HepG2 (cell line): Measurements from ENCODE around the gene IGSF8. TPM values are rescaled to one million over a fixed set of nuclear protein-coding genes. Genes with fewer than 3 reads are reported as not detected.

ENCODE experiments used
- ATAC-seq: fragments of 200-7000 bp; cut with Tn5 transposase; 3 replicates; pipeline ENCODE4 v1.9.1; 2020; ENCODE audit warnings: mild to moderate bottlenecking, moderate library complexity
- BruUV-seq: library from RNA; stranded (reverse); fragments of 400-500 nt; replicated peaks from 2 replicates; lab custom pipeline; 2021; lab: Mats Ljungman, UMichigan
- CTCF ChIA-PET: fragments of 300-600 bp; formaldehyde crosslinking; extraction: SDS; loops from one replicate; lab custom pipeline; 2021; ENCODE audit warnings: low total read pairs, inconsistent platforms, low intra/inter-chr PET ratio; lab: Yijun Ruan, JAX
- POLR2A ChIA-PET: fragments of 350-600 bp; sonication (Branson Sonifier 250); formaldehyde crosslinking; loops from one replicate; lab custom pipeline; 2020; ENCODE audit warnings: antibody characterized with exemption, inconsistent platforms; lab: Yijun Ruan, JAX
- DNase-seq: peaks from one replicate; pipeline ENCODE4 v3.0.0-alpha.2; 2015; ENCODE audit warnings: low spot score
- FAIRE-seq: peaks from 3 replicates; lab custom pipeline; 2011; peaks lifted over from hg19 to GRCh38; lab: Jason Lieb, UNC
- H2AFZ ChIP-seq: one replicate; pipeline ENCODE4 v1.6.1; 2011; ENCODE audit warnings: low read length, inconsistent platforms
- H3K27ac ChIP-seq: fragments of 300-600 bp; 3 replicates; pipeline ENCODE4 v1.8.0; 2011; ENCODE audit warnings: mixed run types, mild to moderate bottlenecking, mixed read lengths, low read length, inconsistent platforms; ENCODE audit not compliant: insufficient read depth; ENCODE audit errors: extremely low read length
- H3K27me3 ChIP-seq, 2 experiments: fragments of 200-600 bp in 1 of 2; 2 replicates in 1 of 2; 3 replicates in 1 of 2; pipeline versions ENCODE4 v1.6.0 to v1.8.0; 2011; ENCODE audit warnings: low read length in 2 of 2, mild to moderate bottlenecking in 2 of 2, moderate library complexity in 2 of 2, inconsistent platforms in 1 of 2; ENCODE audit not compliant: insufficient read depth in 2 of 2, control insufficient read depth in 1 of 2
- H3K36me3 ChIP-seq, 2 experiments: fragments of 200-600 bp in 1 of 2; replicated peaks in 1 of 2; 2 replicates in 1 of 2; 3 replicates in 1 of 2; pipeline versions ENCODE4 v1.5.1 to v1.8.0; 2011; ENCODE audit warnings: low read length in 2 of 2, inconsistent platforms in 1 of 2; ENCODE audit not compliant: insufficient read depth in 2 of 2, control insufficient read depth in 1 of 2
- H3K4me1 ChIP-seq: 2 replicates; pipeline ENCODE4 v1.5.1; 2012; ENCODE audit warnings: low read length, inconsistent platforms; ENCODE audit not compliant: insufficient read depth
- H3K4me2 ChIP-seq: 2 replicates; pipeline ENCODE4 v1.6.0; 2011; ENCODE audit warnings: low read depth, low read length, inconsistent platforms
- H3K4me3 ChIP-seq, 3 experiments: fragments of 200-600 bp in 1 of 3; sonication (generic), shearing (Covaris generic) in 1 of 3; replicated peaks in 1 of 3; 2 replicates each; pipeline ENCODE4 v1.5.1; 2011 to 2016; ENCODE audit warnings: low read length in 3 of 3, inconsistent platforms in 2 of 3, low read depth in 2 of 3, mild to moderate bottlenecking in 2 of 3, control low read depth in 1 of 3, mixed read lengths in 1 of 3; ENCODE audit not compliant: insufficient read depth in 1 of 3
- H3K79me2 ChIP-seq: one replicate; pipeline ENCODE4 v1.6.1; 2011; ENCODE audit warnings: low read length, inconsistent platforms; ENCODE audit not compliant: insufficient read depth
- H3K9ac ChIP-seq: 2 replicates; pipeline ENCODE4 v1.6.0; 2011; ENCODE audit warnings: mild to moderate bottlenecking, low read depth, low read length, inconsistent platforms; ENCODE audit not compliant: insufficient read depth
- H3K9me3 ChIP-seq: 2 replicates; pipeline ENCODE4 v1.5.1; 2012; ENCODE audit warnings: mild to moderate bottlenecking, low read length
- H4K20me1 ChIP-seq: 2 replicates; pipeline ENCODE4 v1.6.0; 2011; ENCODE audit warnings: inconsistent platforms, mild to moderate bottlenecking, low read length, moderate library complexity; ENCODE audit not compliant: insufficient read depth
- CEBPB ChIP-seq: IDR thresholded peaks from 2 replicates; pipeline ENCODE4 v1.6.1; 2011; ENCODE audit warnings: low read depth, low read length, improper control_type of control experiment, borderline replicate concordance
- CEBPG ChIP-seq: IDR thresholded peaks from 2 replicates; pipeline ENCODE4 v1.6.1; 2016
- ELF3 ChIP-seq: IDR thresholded peaks from 2 replicates; pipeline ENCODE4 v1.6.1; 2016; ENCODE audit warnings: missing genetic modification reagents, missing compliant biosample characterization
- LCORL ChIP-seq, 2 experiments: fragments of 450-650 bp in 1 of 2; sonication (generic) in 1 of 2; formaldehyde crosslinking in 1 of 2; IDR thresholded peaks; 2 replicates each; pipeline versions ENCODE4 v1.5.0 to v1.6.1; 2017 to 2020; ENCODE audit warnings: antibody characterized with exemption in 1 of 2, missing genetic modification reagents in 1 of 2
- PATZ1 ChIP-seq: sonication (generic); formaldehyde crosslinking; IDR thresholded peaks from 2 replicates; pipeline ENCODE4 v1.4.0; 2020; ENCODE audit warnings: missing genetic modification reagents
- PITX1 ChIP-seq: sonication (generic); formaldehyde crosslinking; IDR thresholded peaks from 2 replicates; pipeline ENCODE4 v1.5.1; 2020; ENCODE audit warnings: mild to moderate bottlenecking, missing genetic modification reagents
- ZBTB1 ChIP-seq: sonication (generic); formaldehyde crosslinking; IDR thresholded peaks from 2 replicates; pipeline ENCODE4 v1.4.0; 2020; ENCODE audit warnings: missing genetic modification reagents, borderline replicate concordance
- ZMYM3 ChIP-seq: sonication (generic); formaldehyde crosslinking; IDR thresholded peaks from 2 replicates; pipeline ENCODE4 v1.5.1; 2020; ENCODE audit warnings: mild to moderate bottlenecking, missing genetic modification reagents
- ZNF143 ChIP-seq: sonication (generic); formaldehyde crosslinking; IDR thresholded peaks from 2 replicates; pipeline ENCODE4 v1.4.0; 2020; ENCODE audit warnings: missing genetic modification reagents
- ZNF724P ChIP-seq: sonication (generic); formaldehyde crosslinking; IDR thresholded peaks from 2 replicates; pipeline ENCODE4 v1.8.0; 2022; ENCODE audit warnings: missing genetic modification reagents, borderline replicate concordance
- ZNF782 ChIP-seq: sonication (generic); formaldehyde crosslinking; IDR thresholded peaks from 2 replicates; pipeline ENCODE4 v1.4.0; 2020; ENCODE audit warnings: missing genetic modification reagents, mild to moderate bottlenecking, borderline replicate concordance
- WGBS: methylation state at CpG from one replicate; pipeline ENCODE4 v1.1.6; 2017; ENCODE audit warnings: low lambda C conversion rate; 5-methylcytosine and 5-hydroxymethylcytosine counted together
- in situ Hi-C: cut with HindIII; loops from 2 replicates; pipeline ENCODE4 v1.10.0; 2017; ENCODE audit warnings: low pct_unique_long_range_greater_than_20kb; ENCODE audit not compliant: extremely low pct_ligation_motif_present
- intact Hi-C: fragments of 100-400 bp; cut with micrococcal nuclease; formaldehyde crosslinking; loops from one replicate; pipeline ENCODE4 v1.10.0; 2022; ENCODE audit not compliant: unreplicated experiment
- polyA plus RNA-seq, 8 experiments: library from polyadenylated mRNA; depleted of rRNA in 3 of 8; stranded (reverse) in 7 of 8; unstranded in 1 of 8; fragments of >200 nt; fragmentation: Illumina TruSeq in 4 of 8; extraction: Trizol in 4 of 8; gene quantifications; 2 replicates each; pipeline versions ENCODE4 v1.2.1 to v1.2.3, GENCODE V29; 2011 to 2016; ENCODE audit warnings: low read depth in 4 of 8, missing spikeins in 1 of 8, mixed read lengths in 1 of 8; ENCODE audit not compliant: insufficient read depth in 1 of 8
- total RNA-seq, 5 experiments: library from RNA; depleted of rRNA; stranded (reverse); fragments of >200 nt; fragmentation: Illumina TruSeq; extraction: Trizol; gene quantifications; 2 replicates each; pipeline ENCODE4 v1.2.3, GENCODE V29; 2016; ENCODE audit warnings: low read depth in 1 of 5
- TF ChIP-seq, protein P1 (sequence below): sonication (generic); formaldehyde crosslinking; IDR thresholded peaks from 2 replicates; pipeline ENCODE4 v1.4.0; 2020; ENCODE audit warnings: missing genetic modification reagents, mild to moderate bottlenecking, borderline replicate concordance
- TF ChIP-seq, protein P2 (sequence below): sonication (generic); formaldehyde crosslinking; IDR thresholded peaks from 2 replicates; pipeline ENCODE4 v1.4.0; 2020; ENCODE audit warnings: missing genetic modification reagents
- TF ChIP-seq, protein P3 (sequence below): sonication (generic); formaldehyde crosslinking; IDR thresholded peaks from 2 replicates; pipeline ENCODE4 v1.4.0; 2020; ENCODE audit warnings: missing genetic modification reagents, borderline replicate concordance

The IGSF8 gene
- total and polyA plus RNA-seq, 2 of the 13 experiments (the other 11 are each of a cell fraction or from before 2014, with no cell fraction given) = 24.0 to 41.0 TPM

DNA sequence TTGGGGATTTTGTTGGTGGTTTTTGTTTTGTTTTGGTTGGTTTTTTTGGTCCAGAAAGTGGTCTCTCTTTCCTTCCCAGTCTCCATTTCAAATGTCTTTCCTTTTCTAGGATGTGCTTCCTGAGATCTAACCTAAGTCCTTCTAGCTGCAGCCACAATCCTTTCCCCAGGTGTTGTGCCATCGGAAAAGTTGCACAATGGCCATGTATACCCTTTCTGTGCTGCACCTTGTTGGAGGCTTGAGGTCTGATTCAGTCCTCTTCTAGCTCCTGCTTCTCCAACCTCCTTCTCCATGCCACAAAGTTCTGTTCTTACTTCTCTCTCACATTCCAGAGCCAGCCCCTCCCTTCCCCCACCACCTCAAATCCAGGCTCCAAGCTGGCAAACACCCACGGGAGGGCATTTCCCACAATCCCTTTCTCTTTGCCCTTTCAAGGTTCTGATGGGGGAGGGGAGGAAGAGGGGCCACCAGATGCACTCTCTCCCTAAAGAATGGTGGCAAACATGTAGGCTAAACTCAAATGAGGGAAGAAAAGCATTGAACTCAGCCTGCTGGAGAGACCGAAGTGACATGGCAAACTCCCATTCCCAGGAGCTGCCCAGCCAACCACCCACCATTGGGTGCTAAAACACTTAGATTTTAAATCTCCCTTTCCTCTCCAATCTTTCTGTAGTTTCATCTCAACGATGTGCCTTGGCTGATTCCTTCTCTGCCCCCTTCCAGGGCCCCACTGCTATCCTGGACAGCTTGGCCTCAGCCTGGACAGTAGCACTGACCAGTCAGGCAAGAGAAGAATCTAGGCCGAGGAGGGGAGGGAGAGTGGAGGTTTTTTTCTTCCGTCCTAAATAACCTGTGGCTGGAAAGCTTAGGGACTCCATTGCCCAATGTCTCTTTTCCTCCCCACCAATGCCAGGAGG is 31.3 kb downstream of the IGSF8 start:
- Histone ChIP-seq H3K27me3 (no peaks in the 10 kb centered on the region; a peak in 1 of 5 replicates), H3K4me3 (no peak overlapping the region), H3K9me3 (no peaks in the 10 kb centered on the region), H3K79me2 (peaks cover 3% of the 10 kb centered on the region), H3K36me3 (no peaks in the 10 kb centered on the region; a peak in 1 of 5 replicates), H3K4me2 (peak overlapping the region; percentile 45), H3K9ac (no peak overlapping the region), H2AFZ (no peak overlapping the region), H3K4me1 (peaks cover 90% of the 10 kb centered on the region), H4K20me1 (no peaks in the 10 kb centered on the region), H3K27ac (no peak overlapping the region)
- ChIA-PET POLR2A (interaction anchor here (0.8 to 3.4 kb wide), 5 partner anchors 9 to 21 kb away, joined by 3 to 25 read pairs (median 4); no protein-coding TSS in a partner anchor), CTCF (no interaction called here)
- intact Hi-C loops (no loop called here), in situ Hi-C loops (no loop called here)
- 53% methylated on average over 6 of the region's 6 CpGs for WGBS
- FAIRE-seq = no peak
- BruUV-seq = TSS peak; percentile 27
- DNase-seq = no peak
- no peak for ATAC-seq
- TF ChIP-seq ELF3 (CRISPR knock-in tag) (no peak), ZNF724P (CRISPR knock-in tag) (no peak), PITX1 (CRISPR knock-in tag) (no peak), ZBTB1 (CRISPR knock-in tag) (no peak), ZNF143 (CRISPR knock-in tag) (peak; percentile 71), CEBPB (peak; percentile 80), ZNF782 (CRISPR knock-in tag) (no peak), ZMYM3 (CRISPR knock-in tag) (0 out of 2 replicates have a peak, but pooled peaks have one; percentile 16), CEBPG (0 out of 2 replicates have a peak, but pooled peaks have one; percentile 13), LCORL (IDR thresholded peaks at IDR 0.05) (no peak), LCORL (CRISPR knock-in tag; IDR thresholded peaks at IDR 0.05) (no peak), PATZ1 (CRISPR knock-in tag) (0 out of 2 replicates have a peak, but pooled peaks have one; percentile 34)
- TF ChIP-seq, protein P1, sequence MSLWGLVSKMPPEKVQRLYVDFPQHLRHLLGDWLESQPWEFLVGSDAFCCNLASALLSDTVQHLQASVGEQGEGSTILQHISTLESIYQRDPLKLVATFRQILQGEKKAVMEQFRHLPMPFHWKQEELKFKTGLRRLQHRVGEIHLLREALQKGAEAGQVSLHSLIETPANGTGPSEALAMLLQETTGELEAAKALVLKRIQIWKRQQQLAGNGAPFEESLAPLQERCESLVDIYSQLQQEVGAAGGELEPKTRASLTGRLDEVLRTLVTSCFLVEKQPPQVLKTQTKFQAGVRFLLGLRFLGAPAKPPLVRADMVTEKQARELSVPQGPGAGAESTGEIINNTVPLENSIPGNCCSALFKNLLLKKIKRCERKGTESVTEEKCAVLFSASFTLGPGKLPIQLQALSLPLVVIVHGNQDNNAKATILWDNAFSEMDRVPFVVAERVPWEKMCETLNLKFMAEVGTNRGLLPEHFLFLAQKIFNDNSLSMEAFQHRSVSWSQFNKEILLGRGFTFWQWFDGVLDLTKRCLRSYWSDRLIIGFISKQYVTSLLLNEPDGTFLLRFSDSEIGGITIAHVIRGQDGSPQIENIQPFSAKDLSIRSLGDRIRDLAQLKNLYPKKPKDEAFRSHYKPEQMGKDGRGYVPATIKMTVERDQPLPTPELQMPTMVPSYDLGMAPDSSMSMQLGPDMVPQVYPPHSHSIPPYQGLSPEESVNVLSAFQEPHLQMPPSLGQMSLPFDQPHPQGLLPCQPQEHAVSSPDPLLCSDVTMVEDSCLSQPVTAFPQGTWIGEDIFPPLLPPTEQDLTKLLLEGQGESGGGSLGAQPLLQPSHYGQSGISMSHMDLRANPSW = no peak
- TF ChIP-seq, protein P2, sequence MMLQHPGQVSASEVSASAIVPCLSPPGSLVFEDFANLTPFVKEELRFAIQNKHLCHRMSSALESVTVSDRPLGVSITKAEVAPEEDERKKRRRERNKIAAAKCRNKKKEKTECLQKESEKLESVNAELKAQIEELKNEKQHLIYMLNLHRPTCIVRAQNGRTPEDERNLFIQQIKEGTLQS = no peak
- TF ChIP-seq, protein P3, sequence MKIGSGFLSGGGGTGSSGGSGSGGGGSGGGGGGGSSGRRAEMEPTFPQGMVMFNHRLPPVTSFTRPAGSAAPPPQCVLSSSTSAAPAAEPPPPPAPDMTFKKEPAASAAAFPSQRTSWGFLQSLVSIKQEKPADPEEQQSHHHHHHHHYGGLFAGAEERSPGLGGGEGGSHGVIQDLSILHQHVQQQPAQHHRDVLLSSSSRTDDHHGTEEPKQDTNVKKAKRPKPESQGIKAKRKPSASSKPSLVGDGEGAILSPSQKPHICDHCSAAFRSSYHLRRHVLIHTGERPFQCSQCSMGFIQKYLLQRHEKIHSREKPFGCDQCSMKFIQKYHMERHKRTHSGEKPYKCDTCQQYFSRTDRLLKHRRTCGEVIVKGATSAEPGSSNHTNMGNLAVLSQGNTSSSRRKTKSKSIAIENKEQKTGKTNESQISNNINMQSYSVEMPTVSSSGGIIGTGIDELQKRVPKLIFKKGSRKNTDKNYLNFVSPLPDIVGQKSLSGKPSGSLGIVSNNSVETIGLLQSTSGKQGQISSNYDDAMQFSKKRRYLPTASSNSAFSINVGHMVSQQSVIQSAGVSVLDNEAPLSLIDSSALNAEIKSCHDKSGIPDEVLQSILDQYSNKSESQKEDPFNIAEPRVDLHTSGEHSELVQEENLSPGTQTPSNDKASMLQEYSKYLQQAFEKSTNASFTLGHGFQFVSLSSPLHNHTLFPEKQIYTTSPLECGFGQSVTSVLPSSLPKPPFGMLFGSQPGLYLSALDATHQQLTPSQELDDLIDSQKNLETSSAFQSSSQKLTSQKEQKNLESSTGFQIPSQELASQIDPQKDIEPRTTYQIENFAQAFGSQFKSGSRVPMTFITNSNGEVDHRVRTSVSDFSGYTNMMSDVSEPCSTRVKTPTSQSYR (CRISPR knock-in tag) = peak; percentile 84
